Parathyroid adenoma (tissue), 2 donors: Measurements from ENCODE around the gene PARD3B.

ENCODE experiments used
- H2AFZ ChIP-seq: fragments of 300-600 bp; sonication (generic); one replicate; pipeline ENCODE4 v1.7.0; 2017; ENCODE audit warnings: antibody characterized with exemption, mild to moderate bottlenecking
- H3K27ac ChIP-seq: fragments of 300-600 bp; sonication (generic); one replicate; pipeline ENCODE4 v1.7.0; 2017
- H3K27me3 ChIP-seq: fragments of 300-600 bp; sonication (generic); one replicate; pipeline ENCODE4 v1.7.0; 2017; ENCODE audit warnings: low read length; ENCODE audit not compliant: control insufficient read depth, insufficient read depth
- H3K36me3 ChIP-seq: fragments of 300-600 bp; sonication (generic); one replicate; pipeline ENCODE4 v1.7.0; 2017; ENCODE audit warnings: low read length; ENCODE audit not compliant: control insufficient read depth, insufficient read depth
- H3K4me1 ChIP-seq: fragments of 300-600 bp; sonication (generic); one replicate; pipeline ENCODE4 v1.7.0; 2017; ENCODE audit warnings: control low read depth
- H3K4me2 ChIP-seq: fragments of 300-600 bp; sonication (generic); one replicate; pipeline ENCODE4 v1.7.0; 2017; ENCODE audit warnings: low read length
- H3K4me3 ChIP-seq: fragments of 300-600 bp; sonication (generic); one replicate; pipeline ENCODE4 v1.7.0; 2017; ENCODE audit warnings: low read depth, low read length
- H3K79me2 ChIP-seq: fragments of 300-600 bp; sonication (generic); one replicate; pipeline ENCODE4 v1.7.0; 2017; ENCODE audit warnings: control low read depth
- H3K9ac ChIP-seq: fragments of 300-600 bp; sonication (generic); one replicate; pipeline ENCODE4 v1.7.0; 2017; ENCODE audit warnings: mild to moderate bottlenecking
- H3K9me3 ChIP-seq: fragments of 300-600 bp; sonication (generic); one replicate; pipeline ENCODE4 v1.7.0; 2017; ENCODE audit warnings: low read length; ENCODE audit not compliant: control insufficient read depth
- TF ChIP-seq, protein P1 (sequence below): fragments of 300-600 bp; sonication (generic); IDR thresholded peaks from one replicate; pipeline ENCODE4 v1.7.0; 2017; ENCODE audit warnings: antibody characterized with exemption, mild to moderate bottlenecking
- donor health status: primary hyperparathyroidism.

The PARD3B gene

DNA sequence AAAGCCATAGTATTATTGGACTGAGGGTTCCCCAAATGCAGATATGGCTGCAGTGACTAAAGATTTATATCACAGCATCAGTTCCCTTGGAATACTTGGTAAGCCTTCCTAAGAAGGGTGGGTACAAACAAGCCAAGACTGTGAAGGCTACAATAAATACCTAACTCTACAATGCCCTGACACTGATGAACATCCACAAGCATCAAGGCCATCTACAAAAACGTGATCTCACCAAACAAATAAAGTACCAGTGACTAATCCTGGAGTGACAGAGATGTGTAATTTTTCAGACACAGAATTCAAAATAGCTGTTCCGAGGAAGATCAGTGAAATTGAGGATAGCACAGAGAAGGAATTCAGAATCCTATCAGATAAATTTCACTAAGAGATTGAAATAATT is 254.5 kb downstream of the PARD3B start:
- H3K27me3 ChIP-seq = no peaks in the 10 kb centered on the region
- H2AFZ ChIP-seq = no peak overlapping the region
- H3K79me2 ChIP-seq = peaks cover 7% of the 10 kb centered on the region
- H3K9me3 ChIP-seq = no peaks in the 10 kb centered on the region
- TF ChIP-seq, protein P1, sequence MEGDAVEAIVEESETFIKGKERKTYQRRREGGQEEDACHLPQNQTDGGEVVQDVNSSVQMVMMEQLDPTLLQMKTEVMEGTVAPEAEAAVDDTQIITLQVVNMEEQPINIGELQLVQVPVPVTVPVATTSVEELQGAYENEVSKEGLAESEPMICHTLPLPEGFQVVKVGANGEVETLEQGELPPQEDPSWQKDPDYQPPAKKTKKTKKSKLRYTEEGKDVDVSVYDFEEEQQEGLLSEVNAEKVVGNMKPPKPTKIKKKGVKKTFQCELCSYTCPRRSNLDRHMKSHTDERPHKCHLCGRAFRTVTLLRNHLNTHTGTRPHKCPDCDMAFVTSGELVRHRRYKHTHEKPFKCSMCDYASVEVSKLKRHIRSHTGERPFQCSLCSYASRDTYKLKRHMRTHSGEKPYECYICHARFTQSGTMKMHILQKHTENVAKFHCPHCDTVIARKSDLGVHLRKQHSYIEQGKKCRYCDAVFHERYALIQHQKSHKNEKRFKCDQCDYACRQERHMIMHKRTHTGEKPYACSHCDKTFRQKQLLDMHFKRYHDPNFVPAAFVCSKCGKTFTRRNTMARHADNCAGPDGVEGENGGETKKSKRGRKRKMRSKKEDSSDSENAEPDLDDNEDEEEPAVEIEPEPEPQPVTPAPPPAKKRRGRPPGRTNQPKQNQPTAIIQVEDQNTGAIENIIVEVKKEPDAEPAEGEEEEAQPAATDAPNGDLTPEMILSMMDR = no peak
- no peak overlapping the region for H3K27ac ChIP-seq
- H3K36me3 ChIP-seq = no peaks in the 10 kb centered on the region
- no peak overlapping the region for H3K4me3 ChIP-seq
- no peak overlapping the region for H3K4me2 ChIP-seq
- no peaks in the 10 kb centered on the region for H3K4me1 ChIP-seq
- H3K9ac ChIP-seq = no peak overlapping the region

DNA sequence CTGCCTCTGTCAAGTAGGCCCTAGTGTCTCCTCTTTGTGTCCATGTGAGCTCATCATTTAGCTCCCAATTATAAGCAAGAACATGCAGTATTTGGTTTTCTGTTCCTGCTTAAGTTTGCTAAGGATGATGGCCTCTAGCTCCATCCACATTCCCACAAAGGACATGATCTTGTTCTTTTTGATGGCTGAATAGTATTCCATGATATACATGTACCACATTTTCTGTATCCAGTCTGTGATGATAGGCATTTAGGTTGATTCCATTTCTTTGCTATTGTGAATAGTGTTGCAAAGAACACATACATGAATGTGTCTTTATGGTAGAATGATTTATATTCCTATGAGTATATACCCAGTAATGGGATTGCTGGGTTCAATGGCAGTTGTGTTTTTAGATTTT is 263.2 kb downstream of the PARD3B start:
- peaks cover 4% of the 10 kb centered on the region for H3K79me2 ChIP-seq
- no peak overlapping the region for H3K9ac ChIP-seq
- no peaks in the 10 kb centered on the region for H3K36me3 ChIP-seq
- H2AFZ ChIP-seq = no peak overlapping the region
- H3K9me3 ChIP-seq = no peaks in the 10 kb centered on the region
- no peak overlapping the region for H3K27ac ChIP-seq
- H3K4me3 ChIP-seq = no peak overlapping the region
- TF ChIP-seq, protein P1 = no peak
- H3K4me2 ChIP-seq = no peak overlapping the region
- no peaks in the 10 kb centered on the region for H3K27me3 ChIP-seq
- no peaks in the 10 kb centered on the region for H3K4me1 ChIP-seq

DNA sequence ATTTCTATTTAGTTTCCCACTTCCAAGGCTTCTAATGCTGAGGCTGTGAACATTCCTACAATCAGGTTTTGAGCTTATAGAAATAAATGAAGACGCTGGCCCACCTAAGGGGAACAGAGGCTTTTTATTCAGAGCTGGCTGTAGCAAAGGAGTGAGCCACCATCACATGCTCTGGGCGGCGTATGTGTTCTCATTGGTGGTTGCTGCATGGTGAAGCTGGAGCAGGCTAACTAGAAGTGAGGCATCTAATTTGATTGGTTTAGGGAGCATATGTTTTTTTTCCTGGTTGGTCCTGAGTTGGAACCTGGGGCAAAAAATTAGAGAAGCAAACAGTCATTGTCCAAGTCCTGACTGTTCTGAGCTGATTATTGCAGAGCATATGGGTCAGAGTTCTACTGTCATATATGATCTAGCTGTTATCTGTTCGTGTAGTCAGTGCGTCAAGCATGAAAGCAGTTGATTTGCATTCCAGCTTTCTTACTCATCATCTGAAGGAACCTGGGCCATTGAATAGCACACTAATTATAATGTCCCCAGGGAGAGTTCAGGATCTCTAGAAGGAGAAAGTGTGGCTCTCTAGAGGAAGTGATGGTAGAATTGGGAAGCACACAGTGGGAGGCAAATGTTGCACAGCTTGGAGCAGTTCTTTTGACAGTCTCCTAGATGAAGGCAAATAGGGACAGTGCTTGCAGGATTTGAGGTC is 279.6 kb downstream of the PARD3B start:
- no peaks in the 10 kb centered on the region for H3K36me3 ChIP-seq
- no peak overlapping the region for H3K4me3 ChIP-seq
- H3K4me2 ChIP-seq = no peak overlapping the region

DNA sequence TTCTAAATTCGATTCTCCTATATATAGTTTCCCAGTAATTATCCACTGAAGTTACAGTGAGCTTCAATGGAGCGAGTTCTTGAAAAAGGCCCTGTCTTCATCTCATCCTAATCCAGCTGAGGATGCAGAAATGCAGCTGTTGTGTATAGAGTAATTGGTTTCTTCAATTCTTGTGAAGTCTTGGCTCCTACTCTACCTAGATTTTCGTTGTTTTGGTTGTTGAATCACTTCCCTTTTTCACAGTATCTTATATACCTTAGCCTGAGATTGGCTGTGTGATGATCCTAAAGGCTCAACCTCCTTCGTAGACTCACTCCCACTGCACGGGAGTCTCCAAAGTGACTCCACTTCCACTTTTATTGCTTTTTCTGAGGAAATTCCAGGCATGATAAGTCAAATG is 280.4 kb downstream of the PARD3B start:
- peaks cover 26% of the 10 kb centered on the region for H3K79me2 ChIP-seq
- TF ChIP-seq, protein P1 = no peak
- no peak overlapping the region for H3K27ac ChIP-seq
- no peaks in the 10 kb centered on the region for H3K4me1 ChIP-seq
- H2AFZ ChIP-seq = no peak overlapping the region
- H3K4me2 ChIP-seq = no peak overlapping the region
- H3K27me3 ChIP-seq = no peaks in the 10 kb centered on the region
- no peak overlapping the region for H3K4me3 ChIP-seq
- H3K9ac ChIP-seq = no peak overlapping the region
- no peaks in the 10 kb centered on the region for H3K9me3 ChIP-seq
- no peaks in the 10 kb centered on the region for H3K36me3 ChIP-seq

More for the DNA sequence above, 279.6 kb downstream of the PARD3B start:
- Histone ChIP-seq H3K27me3 (no peaks in the 10 kb centered on the region), H3K9me3 (no peaks in the 10 kb centered on the region), H3K27ac (no peak overlapping the region), H3K4me1 (no peaks in the 10 kb centered on the region), H3K9ac (no peak overlapping the region), H3K79me2 (peaks cover 31% of the 10 kb centered on the region), H2AFZ (no peak overlapping the region)
- TF ChIP-seq, protein P1 = no peak
